GM18499 (cell line): ENCODE data around the gene METAP1.
"Not testable (repeated sequence)": the region's sequence is repeated elsewhere in the genome, so short reads cannot be mapped to it uniquely, and the experiment has no call there.

Experiments
- ATAC-seq: cut with Tn5 transposase; IDR thresholded peaks from one replicate; pipeline ENCODE4 v1.9.1; 2021; ENCODE audit warnings: moderate number of reproducible peaks; ENCODE audit not compliant: insufficient read depth, unreplicated experiment

METAP1 gene

GRCh38 chr4:98995183-98996055 lies at the start of gene METAP1:
METAP1 (plus strand) TSS chr4:98995721; CDS start chr4:98995754, 33 bp downstream.
- ATAC-seq: peak; percentile 88

- ATAC-seq: no peak
These were observed 49.2 kb upstream of the METAP1 start for GRCh38 chr4:98946359-98946758.

- ATAC-seq: no peak
These were observed 44.6 kb upstream of the METAP1 start for GRCh38 chr4:98950925-98951324.

GRCh38 chr4:98951710-98952109 lies 43.8 kb upstream of the METAP1 start:
- no peak for ATAC-seq

- ATAC-seq: no peak
These were observed 40.3 kb upstream of the METAP1 start for GRCh38 chr4:98955229-98955628.

- ATAC-seq: no peak
These were observed 37.5 kb upstream of the METAP1 start for GRCh38 chr4:98958065-98958464.

- ATAC-seq: no peak
These were observed 36.1 kb upstream of the METAP1 start for GRCh38 chr4:98959411-98959810.

DNA sequence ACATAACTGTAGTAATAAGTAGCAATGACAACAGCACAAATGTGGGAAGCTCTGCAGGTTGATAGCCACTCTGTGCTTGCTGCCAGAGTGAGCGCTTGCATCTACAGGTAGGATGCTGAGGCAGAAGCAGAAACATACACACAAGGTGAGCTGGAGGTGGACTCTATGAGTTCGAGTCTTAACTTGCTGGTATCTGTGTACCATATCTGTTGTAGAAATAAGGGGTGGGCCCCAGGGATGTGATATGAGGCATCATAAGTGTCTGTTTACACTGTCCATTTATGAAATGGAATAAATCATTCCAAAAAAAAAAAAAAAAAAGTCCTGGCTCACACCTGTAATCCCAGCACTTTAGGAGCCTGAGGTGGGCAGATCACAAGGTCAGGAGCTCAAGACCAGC lies 33.8 kb upstream of the METAP1 start:
- ATAC-seq: no peak

DNA sequence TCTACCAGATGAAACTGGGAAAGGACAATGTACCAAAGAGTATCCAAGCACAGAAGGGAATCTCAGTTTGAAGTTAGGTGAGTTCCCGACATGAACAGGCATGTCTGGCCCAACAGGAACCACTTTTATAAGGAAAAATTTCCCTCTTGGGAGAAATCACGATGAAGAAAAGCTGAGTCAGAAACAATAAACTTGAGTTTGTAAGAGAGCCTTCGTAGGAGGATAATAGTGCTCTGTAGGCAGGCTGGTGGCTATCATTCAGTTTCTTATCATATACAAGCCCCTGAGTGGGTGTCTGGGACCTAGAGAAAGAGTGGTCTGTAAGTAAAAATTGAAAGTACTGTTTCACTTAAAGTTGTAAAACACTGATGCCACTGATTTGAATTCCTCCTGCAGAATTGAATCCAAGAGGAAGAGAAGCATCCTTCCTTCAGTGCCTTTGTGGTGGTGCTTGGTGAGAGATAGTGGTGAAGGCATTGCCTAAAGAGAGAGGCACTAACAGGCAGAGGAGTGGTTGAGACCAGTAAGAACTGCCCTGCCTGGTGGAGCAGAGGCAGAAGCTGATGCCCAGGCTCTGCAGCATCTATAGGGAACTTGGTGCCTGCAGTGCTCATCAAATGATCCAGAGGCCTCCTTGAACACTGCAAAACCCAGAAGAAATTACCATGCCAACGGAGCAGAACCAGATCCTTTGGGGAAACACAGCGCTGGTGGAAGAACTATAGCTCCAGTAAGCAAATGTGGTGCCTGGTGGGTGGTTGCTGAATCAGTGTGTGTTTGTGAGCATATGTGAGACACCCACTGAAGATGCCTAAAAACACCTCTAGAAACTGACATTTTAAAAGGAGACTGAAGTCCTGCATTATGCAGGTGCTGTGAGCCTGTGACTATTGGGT lies 31.7 kb upstream of the METAP1 start:
- no peak for ATAC-seq

DNA sequence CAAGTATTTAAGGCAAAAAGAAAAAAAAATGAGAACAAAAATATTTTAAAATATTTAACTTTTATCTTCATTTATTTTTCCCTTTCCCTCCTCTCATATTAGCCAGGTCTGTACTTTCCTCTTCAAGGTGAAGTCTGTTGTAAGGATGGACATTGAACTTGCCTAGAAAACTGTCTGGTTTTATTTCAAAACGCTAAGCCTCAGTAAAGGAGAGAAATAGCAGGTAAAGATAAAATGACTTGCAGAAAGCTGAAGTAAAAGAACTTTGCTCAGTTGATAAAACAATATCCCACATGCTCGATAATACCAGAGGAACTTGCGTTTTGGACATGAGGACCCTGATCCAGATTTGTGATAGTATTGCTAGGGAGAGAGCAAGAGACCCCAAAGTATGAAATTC lies 28.6 kb upstream of the METAP1 start:
- ATAC-seq: no peak

DNA sequence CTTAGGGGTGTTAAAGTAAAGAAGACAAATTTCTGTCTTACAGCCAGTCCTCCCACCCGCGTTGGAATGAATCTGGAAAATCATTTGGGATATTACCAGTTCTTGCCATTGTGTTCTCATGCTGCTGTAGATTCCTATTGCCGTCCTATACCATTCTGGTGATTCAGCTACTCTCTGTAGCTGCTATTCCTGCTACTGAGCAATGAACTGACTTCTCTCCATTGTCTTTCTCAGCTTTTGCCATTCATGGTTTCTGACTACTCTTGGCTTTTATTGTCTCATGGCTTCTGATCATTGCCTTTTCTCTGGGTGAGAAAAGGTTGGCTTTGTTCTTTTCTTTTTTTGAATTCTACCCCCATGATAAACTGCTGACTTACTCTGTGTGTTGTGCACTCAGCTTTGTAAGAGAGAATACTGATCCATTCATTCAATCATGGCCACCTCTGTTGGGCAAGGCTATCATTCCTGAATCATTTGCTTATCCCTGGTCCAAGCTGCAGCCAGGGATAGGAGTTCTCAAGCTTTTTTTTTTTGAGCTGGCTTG lies 27.7 kb upstream of the METAP1 start:
- ATAC-seq: no peak

GRCh38 chr4:98969878-98970785 lies 25.4 kb upstream of the METAP1 start:
- ATAC-seq: no peak

- no peak for ATAC-seq
These were observed 18.8 kb upstream of the METAP1 start for GRCh38 chr4:98976716-98977115.

DNA sequence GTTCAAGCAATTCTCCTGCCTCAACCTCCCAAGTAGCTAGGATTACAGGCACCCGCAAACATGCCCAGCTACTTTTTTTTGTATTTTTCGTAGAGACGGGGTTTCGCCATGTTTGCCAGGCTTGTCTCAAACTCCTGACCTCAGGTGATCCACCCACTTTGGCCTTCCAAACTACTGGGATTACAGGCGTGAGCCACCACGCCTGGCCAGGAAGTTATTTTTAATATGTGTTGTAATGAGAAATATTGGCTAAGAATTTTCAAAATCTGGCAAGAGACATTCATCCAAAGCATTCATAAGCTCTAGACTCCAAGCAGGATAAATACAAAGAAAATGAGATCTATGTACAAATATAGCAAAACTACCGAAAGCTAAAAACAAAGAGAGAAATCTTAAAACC lies 18.0 kb upstream of the METAP1 start:
- no peak for ATAC-seq

- no peak for ATAC-seq
These were observed 7.8 kb upstream of the METAP1 start for GRCh38 chr4:98987720-98988119.

DNA sequence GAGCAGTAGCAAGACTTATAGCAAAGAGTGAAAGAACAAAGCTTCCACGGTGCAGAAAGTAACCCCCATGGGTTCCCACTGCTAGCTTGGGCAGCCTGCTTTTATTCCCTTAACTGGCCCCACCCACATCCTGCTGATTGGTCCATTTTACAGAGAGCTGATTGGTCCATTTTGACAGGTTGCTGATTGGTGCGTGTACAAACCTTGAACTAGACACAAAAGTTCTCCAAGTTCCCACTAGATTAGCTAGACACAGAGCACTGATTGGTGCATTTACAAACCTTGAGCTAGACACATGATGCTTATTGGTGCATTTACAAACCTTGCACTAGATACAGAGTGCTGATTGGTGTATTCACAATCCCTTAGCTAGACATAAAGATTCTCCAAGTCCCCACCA lies 2.7 kb upstream of the METAP1 start:
- not testable (repeated sequence) for ATAC-seq

DNA sequence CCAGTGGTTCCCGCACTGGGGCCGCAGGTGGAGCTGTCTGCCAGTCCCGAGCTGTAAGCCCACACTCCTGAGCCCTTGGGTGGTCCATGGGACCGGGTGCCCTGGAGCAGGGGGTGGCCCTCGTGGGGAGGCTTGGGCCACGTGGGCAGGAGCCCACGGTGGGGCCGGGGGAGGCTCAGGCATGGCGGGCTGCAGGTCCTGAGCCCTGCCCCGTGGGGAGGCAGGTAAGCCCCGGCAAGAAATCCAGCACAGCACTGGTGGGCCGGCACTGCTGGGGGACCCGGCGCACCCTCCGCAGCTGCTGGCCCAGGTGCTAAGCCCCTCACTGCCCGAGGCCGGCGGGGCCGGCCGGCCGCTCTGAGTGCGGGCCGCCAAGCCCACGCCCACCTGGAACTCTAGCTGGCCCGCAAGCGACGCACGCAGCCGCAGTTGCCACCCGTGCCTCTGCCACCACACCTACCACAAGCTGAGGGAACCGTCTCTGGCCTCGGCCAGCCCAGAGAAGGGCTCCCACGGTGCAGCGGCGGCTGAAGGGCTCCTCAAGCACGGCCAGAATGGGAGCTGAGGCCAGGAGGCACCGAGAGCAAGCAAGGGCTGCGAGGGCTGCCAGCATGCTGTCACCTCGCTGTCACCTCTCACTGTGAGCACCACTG lies 2.0 kb upstream of the METAP1 start:
- ATAC-seq: no peak

DNA sequence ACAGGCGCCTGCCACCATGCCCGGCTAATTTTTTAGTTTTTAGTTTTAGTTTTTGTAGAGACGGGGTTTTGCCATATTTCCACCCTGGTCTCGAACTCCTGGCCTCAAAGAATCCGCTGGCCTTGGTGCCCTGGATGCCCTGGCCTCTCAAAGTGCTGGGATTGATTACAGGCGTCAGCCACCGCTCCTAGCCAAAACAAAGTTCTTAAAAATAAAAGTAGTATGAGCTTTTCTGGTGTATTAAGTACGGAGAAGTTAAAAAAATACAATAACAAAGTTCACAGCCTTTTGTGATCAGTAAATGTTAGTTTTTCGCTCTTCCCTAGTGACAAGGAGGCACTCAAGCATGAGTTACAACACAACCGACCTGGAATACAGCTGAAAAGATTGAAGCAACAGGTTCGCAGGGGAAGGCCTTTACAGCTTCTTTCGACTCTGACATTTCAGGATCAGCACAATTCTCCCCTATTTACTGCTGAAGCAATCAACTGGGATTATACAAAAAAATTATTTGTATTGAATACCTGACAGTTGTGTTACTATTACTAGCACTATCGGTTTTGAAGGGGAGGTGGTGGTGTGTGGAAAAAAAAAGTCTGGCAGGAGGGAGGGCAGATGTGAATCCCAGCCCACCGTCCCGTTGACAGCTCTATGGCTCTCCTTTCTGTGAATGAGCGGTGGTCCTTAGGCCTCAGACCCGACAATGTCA lies 893 bp upstream of the METAP1 start:
- no peak for ATAC-seq
